BJ (cell line): ENCODE measurements around the gene DDIT3. TPM values are rescaled to one million over a fixed set of nuclear protein-coding genes. Genes with fewer than 3 reads are reported as not detected.

Experiments used
- CTCF ChIA-PET: fragments of 350-600 bp; formaldehyde crosslinking; extraction: SDS; loops from one replicate; lab custom pipeline; 2021; ENCODE audit warnings: antibody characterized with exemption, inconsistent platforms; lab: Yijun Ruan, JAX
- POLR2A ChIA-PET: fragments of 300-600 bp; sonication (Branson Sonifier 250); formaldehyde crosslinking; extraction: SDS; loops from one replicate; lab custom pipeline; 2021; ENCODE audit warnings: antibody characterized with exemption; lab: Charles Lee
- DNase-seq: peaks from one replicate; pipeline ENCODE4 v3.0.0-alpha.2; 2011; ENCODE audit warnings: low read depth
- H3K27me3 ChIP-seq: 2 replicates; pipeline ENCODE4 v1.6.0; 2011; ENCODE audit warnings: low read length; ENCODE audit not compliant: control insufficient read depth, insufficient read depth
- H3K36me3 ChIP-seq: 2 replicates; pipeline ENCODE4 v1.5.1; 2011; ENCODE audit warnings: low read length; ENCODE audit not compliant: control insufficient read depth, insufficient read depth
- H3K4me3 ChIP-seq: 2 replicates; pipeline ENCODE4 v1.5.1; 2011; ENCODE audit warnings: low read depth, mild to moderate bottlenecking, control low read depth, low read length
- CTCF ChIP-seq: IDR thresholded peaks from 2 replicates; pipeline ENCODE4 v1.5.1; 2011; ENCODE audit warnings: low read depth, mild to moderate bottlenecking, control low read depth, inconsistent platforms, low read length, moderate library complexity; ENCODE audit not compliant: insufficient read depth
- polyA plus RNA-seq: library from polyadenylated mRNA; depleted of rRNA; stranded (reverse); fragments of >200 nt; gene quantifications from 2 replicates; pipeline ENCODE4 v1.2.3, GENCODE V29; 2011; rRNA removed
- small RNA-seq: library from RNA; depleted of rRNA; stranded (forward); fragments of <200 nt; gene quantifications from one replicate; pipeline ENCODE3, GENCODE V24; 2012; ENCODE audit warnings: low replicate concordance, low read depth; ENCODE audit not compliant: insufficient read length

DDIT3 gene
- polyA plus RNA-seq, 1 experiment = 65.4 TPM

- CTCF ChIA-PET = interaction anchor here (3.2 to 3.8 kb wide), 2 partner anchors 8 to 12 kb away, joined by 17 to 20 read pairs; partner anchors contain the start of gene GLI1
- no peaks in the 10 kb centered on the region; the same call in 1 of the 2 replicates for H3K36me3 ChIP-seq
- H3K27me3 ChIP-seq = peaks cover 27% of the 10 kb centered on the region
Measured at GRCh38 chr12:57470286-57470969, 49.9 kb downstream of the DDIT3 start.

GRCh38 chr12:57469296-57470164 lies 50.8 kb downstream of the DDIT3 start:
- DNase-seq = no peak
- no peak for TF ChIP-seq CTCF
- POLR2A ChIA-PET = no interaction called here

More at GRCh38 chr12:57470286-57470969, 49.9 kb downstream of the DDIT3 start:
- H3K4me3 ChIP-seq = no peak overlapping the region
- POLR2A ChIA-PET = no interaction called here
- no peak for DNase-seq
- no peak for TF ChIP-seq CTCF

GRCh38 chr12:57467915-57468314 lies 52.4 kb downstream of the DDIT3 start:
- peaks cover 8% of the 10 kb centered on the region for H3K27me3 ChIP-seq
- ChIA-PET CTCF (no interaction called here), POLR2A (no interaction called here)
- no peak overlapping the region for H3K4me3 ChIP-seq
- no peak for DNase-seq
- no peak for TF ChIP-seq CTCF
- H3K36me3 ChIP-seq = no peaks in the 10 kb centered on the region; the same call in 1 of the 2 replicates

More at GRCh38 chr12:57469296-57470164, 50.8 kb downstream of the DDIT3 start:
- no peak overlapping the region for H3K4me3 ChIP-seq
- peaks cover 18% of the 10 kb centered on the region for H3K27me3 ChIP-seq
- H3K36me3 ChIP-seq = no peaks in the 10 kb centered on the region; the same call in 1 of the 2 replicates
- CTCF ChIA-PET = interaction anchor here (3.2 to 3.8 kb wide), 2 partner anchors 7 to 11 kb away, joined by 17 to 20 read pairs; partner anchors contain the start of gene GLI1

DNA sequence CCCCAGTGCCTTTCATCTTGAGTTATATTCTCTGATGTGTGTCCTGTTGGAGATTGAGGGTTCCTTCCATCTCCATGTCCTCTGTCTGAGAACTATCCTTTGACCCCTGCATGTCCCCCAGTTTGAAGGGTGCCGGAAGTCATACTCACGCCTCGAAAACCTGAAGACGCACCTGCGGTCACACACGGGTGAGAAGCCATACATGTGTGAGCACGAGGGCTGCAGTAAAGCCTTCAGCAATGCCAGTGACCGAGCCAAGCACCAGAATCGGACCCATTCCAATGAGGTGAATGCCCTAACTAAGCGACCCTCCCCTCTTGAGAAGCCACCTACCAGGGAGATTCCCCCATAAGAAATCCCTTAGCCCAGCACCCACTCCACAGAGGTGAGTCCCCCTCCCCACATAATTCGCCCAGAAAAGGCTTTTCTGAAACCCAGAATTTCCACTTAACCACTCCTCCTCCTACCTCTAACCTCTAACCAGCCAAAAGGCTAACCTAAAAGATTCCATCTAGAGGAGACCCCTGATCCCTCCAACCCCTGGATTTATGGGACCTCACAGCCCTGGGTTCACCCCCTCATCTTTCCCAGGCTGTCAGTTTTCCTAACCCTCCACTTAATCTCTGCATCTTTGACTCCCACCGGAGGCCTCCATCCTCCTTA lies 53.0 kb downstream of the DDIT3 start:
- no peak for DNase-seq
- TF ChIP-seq CTCF = no peak
- Histone ChIP-seq H3K36me3 (no peaks in the 10 kb centered on the region; the same call in 1 of the 2 replicates), H3K4me3 (no peak overlapping the region), H3K27me3 (peaks cover 2% of the 10 kb centered on the region)
- CTCF ChIA-PET = no interaction called here
- POLR2A ChIA-PET = no interaction called here

Small RNA genes within 50 kb of the gene (small RNA-seq; reads per million reads assigned to genes)
- not detected for gene MIR616

Other genes starting within 250 kb of the DDIT3 start
- gene R3HDM2, start 89.5 kb downstream of the DDIT3 start, polyA plus RNA-seq = 12.6 and 27.4 TPM in 2 replicates
- 0.09 TPM in 1 of 2 replicates, not detected in the other for gene INHBC, start 85.7 kb downstream of the DDIT3 start, polyA plus RNA-seq
- gene INHBE, start 65.2 kb downstream of the DDIT3 start, polyA plus RNA-seq = 23.1 and 23.9 TPM in 2 replicates
- gene GLI1, start 60.7 kb downstream of the DDIT3 start, polyA plus RNA-seq = 5.9 and 9.0 TPM in 2 replicates
- gene ARHGAP9, start 40.6 kb downstream of the DDIT3 start, polyA plus RNA-seq = 0.98 and 1.0 TPM in 2 replicates
- 280 and 378 TPM in 2 replicates for gene MARS1, start 32.4 kb downstream of the DDIT3 start, polyA plus RNA-seq
- 5.6 and 8.3 TPM in 2 replicates for gene MBD6, start 2.3 kb upstream of the DDIT3 start, polyA plus RNA-seq
- 133 and 167 TPM in 2 replicates for gene DCTN2, start 26.7 kb upstream of the DDIT3 start, polyA plus RNA-seq
- 0.50 and 0.64 TPM in 2 replicates for gene KIF5A, start 29.5 kb upstream of the DDIT3 start, polyA plus RNA-seq
- gene PIP4K2C, start 70.7 kb upstream of the DDIT3 start, polyA plus RNA-seq = 24.3 and 30.1 TPM in 2 replicates
- gene DTX3, start 84.3 kb upstream of the DDIT3 start, polyA plus RNA-seq = 18.7 and 26.0 TPM in 2 replicates
- 18.0 and 26.0 TPM in 2 replicates for gene ARHGEF25, start 90.9 kb upstream of the DDIT3 start, polyA plus RNA-seq
- 1.2 and 2.7 TPM in 2 replicates for gene B4GALNT1, start 112.7 kb upstream of the DDIT3 start, polyA plus RNA-seq
- gene OS9, start 173.6 kb upstream of the DDIT3 start, polyA plus RNA-seq = 312 and 415 TPM in 2 replicates
- 0.04 and 0.05 TPM in 2 replicates for gene AGAP2, start 218.2 kb upstream of the DDIT3 start, polyA plus RNA-seq
- gene TSPAN31, start 224.5 kb upstream of the DDIT3 start, polyA plus RNA-seq = 25.7 and 40.4 TPM in 2 replicates
- gene CDK4, start 231.8 kb upstream of the DDIT3 start, polyA plus RNA-seq = 208 and 293 TPM in 2 replicates
- 3.1 and 6.2 TPM in 2 replicates for gene MARCHF9, start 234.6 kb upstream of the DDIT3 start, polyA plus RNA-seq
- 0.76 and 0.91 TPM in 2 replicates for gene CYP27B1, start 246.6 kb upstream of the DDIT3 start, polyA plus RNA-seq